GM12878 (cell line): ENCODE results near the gene CRIM1.

ENCODE experiments used
- POLR2A ChIP-seq: IDR thresholded peaks from 2 replicates; pipeline ENCODE4 v1.6.1; 2011; ENCODE audit warnings: low read depth, mild to moderate bottlenecking, low read length
- POLR2AphosphoS5 ChIP-seq: IDR thresholded peaks from 2 replicates; pipeline ENCODE4 v1.6.1; 2011; ENCODE audit warnings: mild to moderate bottlenecking, low read length, inconsistent platforms
- RFX5 ChIP-seq: IDR thresholded peaks from 2 replicates; pipeline ENCODE4 v1.6.1; 2011; ENCODE audit warnings: low read depth, low read length, improper control_type of control experiment
- SRF ChIP-seq, 2 experiments: IDR thresholded peaks; 2 replicates each; pipeline ENCODE4 v1.6.1; 2011; ENCODE audit warnings: low read depth in 2 of 2, low read length in 2 of 2, mild to moderate bottlenecking in 1 of 2, moderate library complexity in 1 of 2
- ZNF217 ChIP-seq: fragments of 450-650 bp; IDR thresholded peaks from 2 replicates; pipeline ENCODE4 v1.6.1; 2017; ENCODE audit warnings: antibody characterized with exemption, mild to moderate bottlenecking
- TF ChIP-seq, protein P1 (sequence below): fragments of 450-650 bp; conservative IDR thresholded peaks from 2 replicates; pipeline ENCODE4 v1.6.1; 2017; ENCODE audit warnings: mild to moderate bottlenecking, moderate library complexity
- TF ChIP-seq, protein P2 (sequence below): fragments of 150-350 bp; IDR thresholded peaks from 2 replicates; pipeline ENCODE4 v1.6.1; 2014; ENCODE audit warnings: mild to moderate bottlenecking, low read depth, low read length
- TF ChIP-seq, protein P3 (sequence below), 3 experiments: IDR thresholded peaks in 2 of 3; conservative IDR thresholded peaks in 1 of 3; 2 replicates each; pipeline ENCODE4 v1.5.1; 2011; ENCODE audit warnings: low read depth in 3 of 3, low read length in 3 of 3, mild to moderate bottlenecking in 3 of 3, control low read depth in 2 of 3, moderate library complexity in 2 of 3, inconsistent platforms in 1 of 3, mixed read lengths in 1 of 3; ENCODE audit not compliant: control insufficient read depth in 2 of 3, insufficient read depth in 1 of 3; ENCODE audit errors: extremely low read depth in 1 of 3

DNA sequence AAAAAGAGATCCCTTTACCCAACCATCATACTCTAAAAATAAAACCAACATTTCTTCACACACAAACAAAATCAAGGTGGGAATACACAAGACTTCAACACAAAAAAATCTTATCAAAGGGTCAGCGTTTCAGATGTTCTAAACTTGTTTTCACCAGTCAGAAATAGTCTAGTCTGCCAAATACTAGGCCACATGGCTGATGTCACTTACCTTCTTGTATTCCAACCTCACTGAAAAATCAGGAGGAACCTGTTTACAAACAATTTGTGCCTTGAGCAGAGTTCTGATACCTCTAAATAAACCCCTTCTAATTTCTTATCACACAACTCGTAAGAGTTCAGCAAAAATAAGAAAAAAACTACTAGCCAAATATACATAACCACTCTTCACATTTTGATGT, 222.3 kb downstream of the CRIM1 start:
- TF ChIP-seq, protein P1, sequence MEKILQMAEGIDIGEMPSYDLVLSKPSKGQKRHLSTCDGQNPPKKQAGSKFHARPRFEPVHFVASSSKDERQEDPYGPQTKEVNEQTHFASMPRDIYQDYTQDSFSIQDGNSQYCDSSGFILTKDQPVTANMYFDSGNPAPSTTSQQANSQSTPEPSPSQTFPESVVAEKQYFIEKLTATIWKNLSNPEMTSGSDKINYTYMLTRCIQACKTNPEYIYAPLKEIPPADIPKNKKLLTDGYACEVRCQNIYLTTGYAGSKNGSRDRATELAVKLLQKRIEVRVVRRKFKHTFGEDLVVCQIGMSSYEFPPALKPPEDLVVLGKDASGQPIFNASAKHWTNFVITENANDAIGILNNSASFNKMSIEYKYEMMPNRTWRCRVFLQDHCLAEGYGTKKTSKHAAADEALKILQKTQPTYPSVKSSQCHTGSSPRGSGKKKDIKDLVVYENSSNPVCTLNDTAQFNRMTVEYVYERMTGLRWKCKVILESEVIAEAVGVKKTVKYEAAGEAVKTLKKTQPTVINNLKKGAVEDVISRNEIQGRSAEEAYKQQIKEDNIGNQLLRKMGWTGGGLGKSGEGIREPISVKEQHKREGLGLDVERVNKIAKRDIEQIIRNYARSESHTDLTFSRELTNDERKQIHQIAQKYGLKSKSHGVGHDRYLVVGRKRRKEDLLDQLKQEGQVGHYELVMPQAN, result no peak
- TF ChIP-seq POLR2A (no peak), SRF (IDR thresholded peaks at IDR 0.05; ENCODE audit: low read depth in 2 of 2, low read length in 2 of 2) (no peak), POLR2AphosphoS5 (no peak), RFX5 (no peak), ZNF217 (no peak)
- TF ChIP-seq, protein P2, sequence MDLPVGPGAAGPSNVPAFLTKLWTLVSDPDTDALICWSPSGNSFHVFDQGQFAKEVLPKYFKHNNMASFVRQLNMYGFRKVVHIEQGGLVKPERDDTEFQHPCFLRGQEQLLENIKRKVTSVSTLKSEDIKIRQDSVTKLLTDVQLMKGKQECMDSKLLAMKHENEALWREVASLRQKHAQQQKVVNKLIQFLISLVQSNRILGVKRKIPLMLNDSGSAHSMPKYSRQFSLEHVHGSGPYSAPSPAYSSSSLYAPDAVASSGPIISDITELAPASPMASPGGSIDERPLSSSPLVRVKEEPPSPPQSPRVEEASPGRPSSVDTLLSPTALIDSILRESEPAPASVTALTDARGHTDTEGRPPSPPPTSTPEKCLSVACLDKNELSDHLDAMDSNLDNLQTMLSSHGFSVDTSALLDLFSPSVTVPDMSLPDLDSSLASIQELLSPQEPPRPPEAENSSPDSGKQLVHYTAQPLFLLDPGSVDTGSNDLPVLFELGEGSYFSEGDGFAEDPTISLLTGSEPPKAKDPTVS, result no peak
- TF ChIP-seq, protein P3, sequence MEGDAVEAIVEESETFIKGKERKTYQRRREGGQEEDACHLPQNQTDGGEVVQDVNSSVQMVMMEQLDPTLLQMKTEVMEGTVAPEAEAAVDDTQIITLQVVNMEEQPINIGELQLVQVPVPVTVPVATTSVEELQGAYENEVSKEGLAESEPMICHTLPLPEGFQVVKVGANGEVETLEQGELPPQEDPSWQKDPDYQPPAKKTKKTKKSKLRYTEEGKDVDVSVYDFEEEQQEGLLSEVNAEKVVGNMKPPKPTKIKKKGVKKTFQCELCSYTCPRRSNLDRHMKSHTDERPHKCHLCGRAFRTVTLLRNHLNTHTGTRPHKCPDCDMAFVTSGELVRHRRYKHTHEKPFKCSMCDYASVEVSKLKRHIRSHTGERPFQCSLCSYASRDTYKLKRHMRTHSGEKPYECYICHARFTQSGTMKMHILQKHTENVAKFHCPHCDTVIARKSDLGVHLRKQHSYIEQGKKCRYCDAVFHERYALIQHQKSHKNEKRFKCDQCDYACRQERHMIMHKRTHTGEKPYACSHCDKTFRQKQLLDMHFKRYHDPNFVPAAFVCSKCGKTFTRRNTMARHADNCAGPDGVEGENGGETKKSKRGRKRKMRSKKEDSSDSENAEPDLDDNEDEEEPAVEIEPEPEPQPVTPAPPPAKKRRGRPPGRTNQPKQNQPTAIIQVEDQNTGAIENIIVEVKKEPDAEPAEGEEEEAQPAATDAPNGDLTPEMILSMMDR (IDR thresholded peaks at IDR 0.05 in 2 of 3, conservative IDR thresholded peaks at IDR 0.05 in 1 of 3; ENCODE audit: control insufficient read depth in 2 of 3, extremely low read depth in 1 of 3, insufficient read depth in 1 of 3, low read depth in 3 of 3, low read length in 3 of 3), result no peak
